Ammon's horn (tissue), 1 donor: ENCODE results near the gene RBP5.

Source experiments
- DNase-seq: peaks from one replicate; pipeline ENCODE4 v3.0.0-alpha.2; 2016; ENCODE audit warnings: low spot score

RBP5 gene

DNA sequence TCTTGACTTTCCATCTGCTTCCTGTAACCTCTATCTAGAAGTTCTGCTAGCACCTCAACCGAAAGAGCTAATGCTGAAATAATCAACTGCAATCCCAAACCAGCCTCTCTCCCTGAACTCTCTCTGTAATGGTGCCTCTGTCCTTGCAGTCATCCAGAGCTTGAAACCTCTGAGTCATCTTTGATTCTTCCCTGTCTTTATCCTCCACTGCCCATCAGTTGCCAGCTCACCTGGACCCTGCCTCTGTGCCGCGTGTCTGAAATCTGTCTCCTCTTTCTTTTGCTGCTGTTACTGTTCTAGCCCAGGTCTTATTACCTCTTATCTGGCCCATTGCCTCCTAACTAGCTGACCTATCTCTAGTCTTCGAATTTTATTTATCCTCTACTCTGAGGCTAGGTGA is 17.0 kb upstream of the RBP5 start:
- DNase-seq = no peak

DNA sequence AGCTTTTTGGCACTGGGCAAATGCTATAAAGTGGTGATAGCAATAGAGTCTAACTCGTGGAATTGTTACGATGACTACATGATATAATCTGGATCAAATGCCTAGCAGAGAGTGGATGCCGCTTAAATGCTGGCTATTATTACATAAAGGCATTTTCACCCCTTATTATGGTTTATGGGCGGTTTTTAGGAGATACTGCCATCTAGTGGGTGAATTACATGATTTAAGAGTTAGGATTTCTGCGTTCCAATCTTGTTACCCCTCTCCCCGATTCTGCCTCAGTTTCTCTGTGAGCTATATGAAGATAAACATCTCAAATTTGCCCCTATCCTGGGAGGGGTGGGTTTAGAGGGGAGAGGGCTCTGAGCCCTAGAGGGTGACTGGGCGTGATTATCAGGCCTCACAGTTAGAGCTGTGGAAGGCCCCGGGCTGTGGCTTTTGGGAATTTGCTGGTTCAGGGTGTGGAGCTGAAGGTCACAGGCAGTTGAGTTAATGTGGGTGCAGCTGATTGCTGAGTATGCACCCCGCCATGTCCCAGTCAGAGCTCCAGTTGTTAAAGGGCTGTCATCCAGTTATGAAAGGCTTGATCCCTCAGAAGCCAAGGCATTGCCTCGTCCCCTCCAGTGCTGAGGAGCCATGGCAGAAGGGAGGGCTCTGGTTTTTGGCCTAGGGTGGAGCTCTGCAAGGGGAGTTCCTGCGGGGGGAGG is 15.9 kb upstream of the RBP5 start:
- no peak for DNase-seq

DNA sequence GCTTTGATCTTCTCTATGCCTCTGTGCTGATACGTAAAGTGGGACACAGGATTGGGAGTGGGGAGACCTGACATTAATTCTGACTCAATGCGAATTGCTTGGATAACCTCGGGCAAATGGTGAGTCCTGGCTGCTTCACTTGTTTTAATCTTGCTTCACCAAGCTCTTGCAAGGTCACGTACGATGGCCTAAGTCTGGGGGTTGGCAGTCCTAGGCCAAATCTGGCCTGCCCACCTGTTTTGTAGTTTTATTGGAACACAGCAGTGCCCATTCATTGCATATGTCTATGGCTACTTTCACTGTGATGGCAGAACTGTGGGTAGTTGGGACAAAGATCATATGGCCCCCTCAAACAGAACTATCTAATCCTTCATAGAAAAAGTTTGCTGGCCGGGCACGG is 14.9 kb upstream of the RBP5 start:
- no peak for DNase-seq

DNA sequence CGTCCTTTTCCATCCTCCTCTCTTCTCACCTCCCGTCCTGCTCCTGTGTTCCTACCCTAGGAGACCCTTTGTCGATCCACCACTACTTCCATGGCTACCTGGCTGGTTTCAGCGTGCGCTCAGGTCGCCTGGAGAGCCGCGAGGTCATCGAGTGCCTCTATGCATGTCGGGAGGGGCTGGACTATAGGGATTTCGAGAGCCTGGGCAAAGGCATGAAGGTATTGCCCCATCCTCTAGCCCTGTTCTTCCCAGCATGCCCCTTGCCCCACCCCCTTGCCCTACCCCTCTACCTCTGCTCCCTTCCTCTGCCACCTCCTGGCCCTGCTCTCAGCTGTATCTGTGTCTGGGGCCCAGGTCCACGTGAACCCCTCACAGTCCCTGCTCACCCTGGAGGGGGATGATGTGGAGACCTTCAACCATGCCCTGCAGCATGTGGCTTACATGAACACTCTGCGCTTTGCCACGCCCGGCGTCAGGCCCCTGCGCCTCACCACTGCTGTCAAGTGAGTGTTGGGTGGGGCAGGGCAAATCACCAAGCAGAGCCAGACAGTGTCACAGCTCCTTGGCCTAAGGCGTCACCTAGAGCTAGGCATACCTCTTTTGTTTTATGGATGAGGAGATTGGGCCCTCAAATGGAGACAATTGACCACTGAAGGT is 14.2 kb upstream of the RBP5 start:
- no peak for DNase-seq

DNA sequence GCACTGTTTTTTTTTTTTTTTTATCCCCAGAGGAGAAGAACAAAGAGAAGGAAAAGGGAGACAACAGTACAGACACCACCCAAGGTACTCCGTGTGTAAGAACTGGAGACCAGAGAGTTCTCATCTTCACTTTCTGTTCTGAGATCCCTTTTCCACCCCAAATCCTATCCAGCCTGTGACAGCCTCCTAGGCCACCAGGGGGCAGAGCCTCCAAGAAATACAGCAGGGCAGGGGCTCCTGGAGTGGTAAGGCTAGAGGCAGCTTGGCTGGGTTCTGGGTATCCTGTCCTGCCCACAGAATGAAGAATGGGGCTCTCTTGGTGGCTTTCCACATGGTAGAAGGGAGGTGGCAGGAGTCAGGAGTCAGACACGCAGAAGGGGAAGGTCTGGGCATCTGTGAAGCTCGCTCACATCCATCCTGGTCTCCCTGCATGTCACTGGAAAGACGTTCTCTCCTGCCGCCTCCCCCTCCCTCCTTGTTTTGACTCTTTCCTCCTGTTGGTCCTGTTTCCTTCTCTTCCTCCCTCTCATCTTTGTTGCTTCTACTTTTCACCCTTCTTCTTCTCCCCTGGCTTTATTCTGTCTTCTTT is 13.5 kb upstream of the RBP5 start:
- DNase-seq = peak; percentile 45

DNA sequence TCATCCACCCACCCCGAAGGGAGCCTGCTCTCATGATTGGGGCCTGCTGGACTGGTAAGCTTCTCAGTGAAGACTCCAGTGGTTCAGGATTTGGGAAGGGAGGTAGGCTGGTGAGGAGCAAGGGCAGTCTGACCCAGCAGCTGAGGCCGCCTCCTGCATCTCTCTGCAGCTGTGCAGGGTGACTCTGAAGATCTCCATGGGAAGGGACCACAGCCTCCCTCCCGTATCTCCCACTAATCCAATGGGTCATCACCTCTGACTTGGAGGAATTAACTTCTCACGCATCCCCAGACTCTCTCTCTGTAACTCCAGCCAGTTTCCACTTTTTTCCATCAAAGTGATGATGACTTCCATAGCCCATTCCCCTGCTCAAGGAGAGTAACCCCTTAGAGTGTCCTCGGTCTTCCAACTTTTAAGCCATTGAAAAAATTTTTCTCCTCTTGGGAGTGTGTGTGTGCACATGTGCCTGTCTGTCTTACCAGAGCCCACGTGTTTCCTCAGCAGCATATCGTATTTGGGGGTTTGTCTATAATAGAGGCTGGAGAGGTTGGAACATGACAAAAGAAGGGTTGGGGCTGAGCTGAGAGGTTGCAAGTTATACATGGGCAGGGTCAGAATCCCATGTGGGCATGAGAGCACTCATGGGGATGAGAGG is 12.8 kb upstream of the RBP5 start:
- DNase-seq = no peak

DNA sequence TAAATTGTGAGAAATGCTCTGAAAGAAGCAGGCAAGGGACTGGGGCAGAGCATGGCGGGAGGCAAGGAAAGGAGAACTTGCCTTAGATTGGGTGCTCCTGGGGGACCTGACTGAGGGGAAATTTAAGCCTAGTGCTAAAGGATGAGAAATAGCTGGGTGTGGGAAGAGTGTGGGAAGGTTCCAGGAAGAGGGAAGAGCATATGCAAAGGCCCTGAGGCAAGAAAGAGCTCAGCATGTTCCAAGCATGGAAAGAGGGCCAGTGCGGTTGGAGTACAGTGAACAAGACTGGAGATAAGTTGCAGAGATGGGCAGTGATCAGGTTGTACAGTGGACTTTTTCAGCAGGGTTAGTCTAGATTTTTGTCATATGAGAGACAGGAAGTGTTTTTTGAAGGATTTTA is 10.5 kb upstream of the RBP5 start:
- no peak for DNase-seq

DNA sequence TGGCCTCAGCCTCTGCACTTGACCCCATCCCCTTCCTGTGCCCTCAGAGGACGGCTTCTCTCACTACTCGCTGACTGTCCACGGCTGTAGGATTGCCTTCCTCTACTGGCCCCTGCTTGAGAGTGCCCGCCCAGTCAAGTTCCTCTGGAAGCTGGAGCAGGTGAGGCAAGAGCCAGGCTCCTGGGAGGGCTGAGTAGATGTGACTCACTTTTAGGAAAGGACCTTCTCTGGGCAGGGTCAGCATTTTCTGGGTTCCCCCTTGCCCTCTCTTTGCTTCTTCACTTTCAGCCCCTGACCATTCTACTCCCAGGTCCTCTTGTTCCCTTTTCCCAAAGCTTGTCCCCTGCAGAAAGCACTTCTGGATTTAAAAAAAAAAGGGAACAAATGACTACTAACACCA is 9.2 kb upstream of the RBP5 start:
- no peak for DNase-seq

DNA sequence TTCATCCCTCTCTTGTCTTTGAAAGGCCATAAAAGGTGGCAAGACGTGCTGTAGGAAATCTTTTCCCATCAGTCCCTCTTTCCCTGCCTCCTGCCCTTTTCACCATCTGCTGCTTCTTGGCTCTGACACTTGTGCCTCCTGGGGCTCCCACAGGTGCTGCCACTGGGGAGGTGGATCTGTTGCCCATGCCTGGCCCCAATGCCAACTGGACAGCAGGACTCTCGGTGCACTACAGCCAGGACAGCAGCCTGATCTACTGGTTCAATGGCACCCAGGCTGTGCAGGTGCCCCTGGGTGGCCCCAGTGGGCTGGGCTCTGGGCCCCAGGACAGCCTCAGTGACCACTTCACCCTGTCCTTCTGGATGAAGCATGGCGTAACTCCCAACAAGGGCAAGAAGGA is 8.0 kb upstream of the RBP5 start:
- DNase-seq = no peak

DNA sequence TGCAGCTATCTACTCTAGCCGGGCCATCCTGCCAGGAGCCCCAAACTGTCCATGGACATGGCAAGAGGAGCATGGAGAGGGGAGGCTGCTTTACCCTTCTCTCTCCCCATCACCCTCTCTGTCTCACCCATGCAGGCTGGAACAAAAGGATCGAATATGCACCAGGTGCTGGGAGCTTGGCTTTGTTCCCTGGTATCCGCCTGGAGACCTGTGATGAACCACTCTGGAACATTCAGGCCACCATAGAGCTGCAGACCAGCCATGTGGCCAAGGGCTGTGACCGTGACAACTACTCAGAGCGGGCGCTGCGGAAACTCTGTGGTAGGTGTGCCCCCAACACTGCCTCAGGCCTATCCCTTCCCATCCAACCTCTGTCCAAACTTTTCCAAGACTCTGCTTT is 7.4 kb upstream of the RBP5 start:
- DNase-seq = no peak

DNA sequence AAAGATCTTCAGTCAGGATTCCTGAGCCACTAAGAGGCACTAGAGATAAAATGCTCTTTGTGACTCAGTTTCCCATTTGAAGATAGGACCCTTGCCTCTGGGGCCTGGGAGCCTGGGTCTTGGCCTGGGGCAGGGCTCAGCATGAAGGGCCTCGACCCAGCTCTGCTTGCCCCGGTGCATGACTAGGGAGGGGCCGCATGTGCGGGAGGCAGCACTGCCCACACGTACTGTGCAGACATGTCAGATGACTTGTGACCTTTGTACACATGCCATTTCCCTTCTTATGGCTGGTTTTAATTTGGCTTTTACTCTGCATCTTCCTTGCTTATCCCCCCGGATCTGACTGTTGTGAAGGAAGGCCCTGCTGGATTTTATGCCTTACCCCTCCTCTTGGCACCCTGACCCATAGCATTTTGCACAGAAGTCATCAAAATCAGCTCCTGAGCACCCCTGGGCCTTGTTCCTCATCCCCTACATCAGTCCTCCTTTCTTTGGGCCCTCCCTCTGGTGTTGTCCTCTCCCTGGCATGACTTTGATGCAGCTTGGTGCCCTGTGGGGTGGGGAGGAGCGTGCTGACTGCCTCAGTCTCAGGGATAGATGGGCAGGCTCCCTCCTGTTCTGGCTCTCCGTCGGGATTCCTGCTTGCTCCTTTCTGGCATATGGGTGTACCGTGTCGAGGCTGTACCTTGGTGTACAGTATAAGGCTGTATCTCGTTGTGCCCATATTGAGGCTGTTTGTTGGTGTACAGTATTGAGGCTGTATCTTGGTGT is 5.9 kb upstream of the RBP5 start:
- DNase-seq = no peak

DNA sequence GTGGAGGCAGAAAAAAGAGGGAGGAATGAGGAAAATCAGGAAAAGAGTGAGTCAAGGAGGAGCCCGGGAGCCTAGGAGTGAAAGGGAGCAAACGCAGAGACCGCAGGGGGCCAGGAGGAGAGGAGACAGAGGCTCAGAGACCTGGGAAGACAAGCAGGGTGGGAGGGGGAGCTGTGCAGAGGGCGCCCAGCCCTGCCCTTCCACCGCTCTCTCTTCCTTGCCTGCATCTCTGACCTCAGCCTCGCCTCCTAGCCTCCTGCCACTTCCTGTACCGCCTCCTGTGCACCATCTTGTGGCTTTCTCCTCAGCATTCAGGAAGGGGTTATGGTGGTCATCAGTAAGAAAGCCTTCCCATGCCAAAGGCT is 2.8 kb upstream of the RBP5 start:
- no peak for DNase-seq

DNA sequence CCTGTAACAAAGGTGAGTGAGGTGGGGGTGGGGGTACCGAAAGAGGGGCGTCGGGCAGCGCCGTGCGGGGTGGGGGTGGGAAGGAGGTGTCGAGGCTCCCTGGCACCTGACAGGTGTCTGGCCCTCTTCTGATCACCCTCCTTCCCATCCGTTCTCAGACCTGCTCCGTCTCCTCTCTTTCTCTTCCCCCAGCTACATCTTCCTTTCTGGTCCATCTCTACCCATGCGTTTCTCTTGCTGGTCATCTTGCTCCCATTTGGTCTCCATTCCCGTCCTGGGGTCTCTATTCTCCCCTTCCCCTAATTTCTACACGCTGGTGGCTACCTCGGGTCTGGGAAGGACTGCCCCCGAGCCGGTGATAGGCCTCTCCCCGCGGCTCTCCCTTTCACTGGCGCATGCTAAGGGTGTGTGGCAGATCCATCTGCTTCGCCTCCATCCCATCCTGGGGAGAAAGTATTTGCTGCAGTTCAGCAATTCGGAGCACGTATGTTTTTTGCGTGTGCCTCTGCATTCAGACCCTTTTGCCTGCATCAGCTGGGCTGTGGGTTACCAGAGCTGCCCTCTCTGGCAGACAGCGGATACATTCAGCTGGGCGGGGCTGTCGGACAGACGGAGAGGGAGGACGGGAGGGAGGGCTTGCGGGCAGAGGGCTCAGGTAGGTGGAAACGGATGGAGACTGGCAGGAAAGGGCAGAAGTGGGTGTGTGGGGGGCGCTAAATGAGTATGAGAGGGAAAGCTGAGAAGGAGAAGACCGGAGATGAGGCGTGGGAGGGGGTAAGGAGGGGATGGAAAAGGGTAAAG is 2.2 kb upstream of the RBP5 start:
- peak; percentile 50 for DNase-seq

DNA sequence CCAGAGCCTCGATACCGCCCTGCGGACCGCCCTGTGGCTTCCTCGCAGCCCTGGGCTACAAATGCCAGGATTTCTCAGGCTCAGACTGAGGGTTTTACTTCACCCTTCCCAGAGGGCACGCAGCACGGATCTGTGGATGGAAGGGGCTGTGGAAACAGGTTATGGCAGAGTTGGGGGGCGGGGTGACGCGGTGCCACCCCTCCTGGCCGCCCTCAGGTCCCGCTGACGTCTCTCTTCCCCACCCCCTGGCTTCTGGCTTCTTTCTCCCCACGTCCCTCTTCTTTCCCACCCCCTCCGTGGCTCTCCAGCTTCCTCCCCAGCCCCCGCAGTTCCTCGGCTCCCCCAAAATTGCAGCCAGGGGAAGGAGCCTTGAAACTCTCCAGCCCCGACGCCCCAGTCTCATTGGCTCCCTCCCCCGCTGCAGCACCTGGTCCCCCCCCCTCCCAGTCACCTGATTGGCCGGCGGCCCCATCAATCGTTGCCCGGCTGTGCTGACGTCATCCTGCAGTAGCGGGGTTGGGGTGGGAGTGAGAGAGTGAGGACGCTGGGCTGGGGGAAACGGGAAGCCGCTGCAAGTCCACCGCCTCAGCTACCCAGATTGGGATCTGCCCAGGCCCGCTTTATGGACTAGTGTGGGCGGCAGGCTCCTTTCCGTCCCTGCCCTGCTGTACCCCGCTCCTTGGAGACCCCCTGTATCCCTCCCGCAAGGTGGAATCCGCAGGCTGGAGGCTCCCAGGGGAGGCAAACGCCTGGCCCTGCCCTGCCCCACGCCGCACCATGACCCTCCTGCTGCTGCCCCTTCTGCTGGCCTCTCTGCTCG is 1.4 kb upstream of the RBP5 start, which contains the start of gene CLSTN3:
Gene CLSTN3, plus strand, starts transcription at position 500 of the 820 bp plus-strand sequence. Its CDS starts 278 bp downstream, at position 778.
- DNase-seq = peak; percentile 80

DNA sequence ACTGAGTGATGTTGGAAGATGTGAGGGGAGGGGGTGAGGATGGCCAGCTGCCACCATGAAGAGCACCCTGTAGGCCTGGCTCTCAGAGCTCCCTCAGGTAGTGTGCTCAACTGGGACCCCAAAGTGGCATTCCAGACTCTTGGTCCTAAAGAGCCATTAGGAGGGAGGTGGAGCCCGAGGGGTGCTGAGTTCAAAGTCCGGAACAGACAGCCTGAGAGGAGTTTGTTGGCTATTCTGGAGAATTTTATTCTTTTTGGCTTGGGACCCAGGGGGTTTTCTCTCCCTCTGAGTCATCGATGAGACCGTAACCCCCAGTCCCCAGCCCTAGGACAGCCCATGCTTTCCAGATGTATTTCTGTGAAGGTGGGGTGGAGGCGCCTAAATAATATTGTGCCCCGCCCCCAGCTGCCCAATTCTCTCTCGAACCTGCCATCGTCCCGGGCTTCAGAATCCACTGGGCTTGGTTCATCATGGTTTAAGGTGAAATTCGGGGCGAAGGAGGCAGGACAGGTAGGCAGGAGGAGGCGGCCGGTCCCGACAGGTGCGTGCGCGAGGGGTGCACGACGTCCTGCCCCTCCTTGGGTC is 690 bp upstream of the RBP5 start:
- DNase-seq = no peak

DNA sequence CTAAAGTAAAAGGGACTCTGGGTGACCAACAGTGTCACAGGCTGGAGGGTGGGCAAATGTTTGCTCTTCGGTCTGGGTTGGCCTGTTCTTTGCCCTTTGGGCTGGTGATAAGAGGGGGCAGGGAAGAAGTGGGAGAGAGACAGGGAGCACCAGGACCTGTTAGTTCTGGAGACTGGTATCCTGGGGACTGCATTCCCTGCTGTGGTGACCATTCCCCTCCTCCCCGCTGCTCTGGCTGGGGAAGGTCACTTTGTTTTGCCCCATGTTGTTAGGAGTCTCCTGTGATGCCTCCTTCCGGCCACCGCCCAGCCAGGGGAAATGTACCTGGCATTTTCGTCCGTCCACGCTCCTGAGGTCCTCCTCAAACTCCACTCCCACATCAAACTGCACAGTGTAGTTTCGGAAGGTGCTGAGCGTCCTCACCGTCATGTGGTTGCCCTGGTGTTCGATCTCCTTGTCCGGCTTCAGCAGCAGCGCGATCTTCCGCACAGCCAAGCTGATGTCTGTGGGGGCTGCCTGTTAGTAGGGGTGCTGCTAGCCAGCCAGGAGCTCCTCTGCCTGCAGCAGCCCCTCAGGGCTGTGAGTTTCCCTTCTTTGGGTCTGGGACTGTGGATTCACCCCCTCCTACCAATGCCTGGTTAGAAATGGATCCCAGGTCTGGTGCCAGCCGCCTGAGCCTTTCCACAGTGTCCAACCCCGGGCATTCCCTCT is 618 bp downstream of the RBP5 start:
- no peak for DNase-seq

DNA sequence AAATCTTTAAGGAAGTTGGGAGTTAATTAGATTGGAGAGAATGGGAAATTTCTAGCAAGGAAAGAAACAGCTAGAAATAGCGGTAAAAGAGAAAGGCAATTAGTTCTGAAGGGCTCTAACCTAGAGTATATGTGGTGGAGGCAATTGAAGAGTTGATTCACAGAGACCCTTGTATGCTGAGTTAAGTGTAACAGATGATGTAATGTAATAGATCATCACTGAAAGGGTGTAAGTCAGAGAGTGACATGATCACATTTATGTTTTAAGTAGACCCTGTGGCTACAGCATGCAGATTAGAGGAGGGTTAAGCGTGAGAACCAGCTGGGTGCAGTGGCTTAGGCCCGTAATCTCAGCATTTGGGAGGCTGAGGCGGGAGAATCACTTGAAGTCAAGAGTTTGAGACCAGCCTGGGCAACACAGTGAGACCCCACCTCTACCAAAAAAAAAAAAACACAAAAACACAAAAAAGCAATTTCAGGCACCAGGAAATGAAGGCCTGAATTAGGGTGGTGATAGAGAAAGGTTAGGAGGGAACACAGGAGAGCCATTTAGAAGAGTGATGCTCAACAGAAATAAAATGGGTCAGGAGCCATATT is 3.0 kb downstream of the RBP5 start:
- DNase-seq = no peak

DNA sequence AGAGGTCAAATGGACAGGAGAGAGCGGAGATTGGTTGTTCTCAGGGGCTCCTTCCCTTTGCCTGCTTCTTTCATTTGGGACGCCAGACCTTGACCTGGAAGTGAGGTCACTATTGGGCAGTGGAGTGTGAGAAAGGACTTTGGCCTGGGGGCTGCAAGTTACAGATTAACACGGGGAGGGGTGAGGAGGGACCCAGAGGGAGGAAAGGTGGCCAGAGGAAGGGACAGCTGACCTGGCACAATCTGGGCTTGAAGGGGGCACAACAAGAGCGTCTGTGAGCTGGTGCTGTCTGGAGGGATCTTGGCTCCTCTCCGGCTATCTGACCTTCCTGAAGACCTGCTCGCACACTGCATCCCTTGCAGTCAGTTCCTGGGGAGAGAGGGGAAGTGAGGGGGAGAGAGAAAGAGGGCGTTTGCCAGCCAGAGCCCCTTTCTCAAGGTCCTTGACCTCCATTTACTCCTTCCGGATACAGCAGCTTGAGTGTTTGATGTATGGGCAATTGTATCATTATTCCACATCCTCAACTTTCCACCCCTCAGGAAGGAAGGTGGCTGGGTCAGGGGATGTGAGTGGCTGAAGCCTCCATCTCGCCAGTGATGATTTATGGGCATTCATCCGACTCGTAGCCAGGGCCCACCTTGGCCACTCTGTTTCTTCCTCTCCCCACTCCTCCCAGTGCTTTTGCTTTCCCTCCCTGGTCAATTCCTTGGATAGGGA is 4.7 kb downstream of the RBP5 start:
- no peak for DNase-seq
